HFFc6 (cell line): ENCODE results near the gene CHRDL1. TPM values are rescaled to one million over a fixed set of nuclear protein-coding genes. Genes with fewer than 3 reads are reported as not detected.
"Not testable (repeated sequence)": the region's sequence is repeated elsewhere in the genome, so short reads cannot be mapped to it uniquely, and the experiment has no call there.

Source experiments
- DNase-seq: peaks from one replicate; pipeline ENCODE4 v3.0.0-alpha.2; 2018
- H3K27ac Mint-ChIP-seq: 2 replicates; pipeline ENCODE4 v1.8.0; 2020; ENCODE audit warnings: mild to moderate bottlenecking, mixed read lengths
- H3K27me3 Mint-ChIP-seq: 2 replicates; pipeline ENCODE4 v1.8.0; 2021; ENCODE audit warnings: mild to moderate bottlenecking, moderate library complexity, mixed read lengths; ENCODE audit not compliant: insufficient read depth
- H3K36me3 Mint-ChIP-seq: 2 replicates; pipeline ENCODE4 v1.8.0; 2021; ENCODE audit warnings: low read depth, mixed read lengths
- H3K4me1 Mint-ChIP-seq: 2 replicates; pipeline ENCODE4 v1.8.0; 2020; ENCODE audit warnings: low read depth, mixed read lengths
- H3K4me3 Mint-ChIP-seq: 2 replicates; pipeline ENCODE4 v1.8.0; 2020; ENCODE audit warnings: mild to moderate bottlenecking, moderate library complexity, mixed read lengths
- H3K9me3 Mint-ChIP-seq: 2 replicates; pipeline ENCODE4 v1.8.0; 2020; ENCODE audit warnings: mild to moderate bottlenecking, mixed read lengths
- total RNA-seq, 6 experiments: library from RNA; stranded (reverse); fragmentation: NEBNext Ultra II Directional; extraction: Animal tissue kit (Norgen Biotek cat#: 25700); gene quantifications; 2 replicates in 1 of 6; 3 replicates in 5 of 6; pipeline ENCODE4 v1.2.3, GENCODE V29; 2021
- TF ChIP-seq, protein P1 (sequence below): fragments of 200-600 bp; sonication (generic); IDR thresholded peaks from 2 replicates; pipeline ENCODE4 v1.5.0; 2021; ENCODE audit warnings: antibody characterized with exemption, mild to moderate bottlenecking

The CHRDL1 gene
- total RNA-seq, 6 experiments from 2014 or later: 0.47 to 3.0 (median 2.3) TPM

DNA sequence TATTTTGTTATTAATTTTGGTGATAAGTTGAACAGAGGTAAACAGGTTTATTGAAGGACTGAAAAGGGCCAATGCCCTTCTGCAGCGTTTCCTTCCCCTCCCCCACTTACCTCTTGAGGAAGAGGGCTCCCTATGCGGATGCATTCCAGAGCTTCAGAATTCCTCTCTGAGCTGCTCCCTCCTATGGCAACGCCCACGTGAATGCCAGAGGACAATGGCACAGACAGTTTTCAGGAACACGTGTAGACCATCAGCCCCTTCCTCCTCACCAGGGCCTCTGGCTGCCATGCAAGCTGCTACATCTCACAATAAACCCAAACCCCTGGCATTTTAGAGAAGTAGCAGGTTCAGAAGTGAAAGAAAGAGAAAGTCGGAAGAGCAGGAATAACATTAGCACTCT lies 127.9 kb downstream of the CHRDL1 start:
- no peaks in the 10 kb centered on the region for H3K36me3 Mint-ChIP-seq
- TF ChIP-seq, protein P1, sequence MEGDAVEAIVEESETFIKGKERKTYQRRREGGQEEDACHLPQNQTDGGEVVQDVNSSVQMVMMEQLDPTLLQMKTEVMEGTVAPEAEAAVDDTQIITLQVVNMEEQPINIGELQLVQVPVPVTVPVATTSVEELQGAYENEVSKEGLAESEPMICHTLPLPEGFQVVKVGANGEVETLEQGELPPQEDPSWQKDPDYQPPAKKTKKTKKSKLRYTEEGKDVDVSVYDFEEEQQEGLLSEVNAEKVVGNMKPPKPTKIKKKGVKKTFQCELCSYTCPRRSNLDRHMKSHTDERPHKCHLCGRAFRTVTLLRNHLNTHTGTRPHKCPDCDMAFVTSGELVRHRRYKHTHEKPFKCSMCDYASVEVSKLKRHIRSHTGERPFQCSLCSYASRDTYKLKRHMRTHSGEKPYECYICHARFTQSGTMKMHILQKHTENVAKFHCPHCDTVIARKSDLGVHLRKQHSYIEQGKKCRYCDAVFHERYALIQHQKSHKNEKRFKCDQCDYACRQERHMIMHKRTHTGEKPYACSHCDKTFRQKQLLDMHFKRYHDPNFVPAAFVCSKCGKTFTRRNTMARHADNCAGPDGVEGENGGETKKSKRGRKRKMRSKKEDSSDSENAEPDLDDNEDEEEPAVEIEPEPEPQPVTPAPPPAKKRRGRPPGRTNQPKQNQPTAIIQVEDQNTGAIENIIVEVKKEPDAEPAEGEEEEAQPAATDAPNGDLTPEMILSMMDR: no peak
- DNase-seq: no peak
- H3K9me3 Mint-ChIP-seq: no peaks in the 10 kb centered on the region
- H3K4me1 Mint-ChIP-seq: no peaks in the 10 kb centered on the region; the same call in 1 of the 2 replicates
- no peak overlapping the region for H3K27ac Mint-ChIP-seq
- H3K27me3 Mint-ChIP-seq: peaks cover 3% of the 10 kb centered on the region; the same call in 1 of the 2 replicates
- H3K4me3 Mint-ChIP-seq: no peak overlapping the region

DNA sequence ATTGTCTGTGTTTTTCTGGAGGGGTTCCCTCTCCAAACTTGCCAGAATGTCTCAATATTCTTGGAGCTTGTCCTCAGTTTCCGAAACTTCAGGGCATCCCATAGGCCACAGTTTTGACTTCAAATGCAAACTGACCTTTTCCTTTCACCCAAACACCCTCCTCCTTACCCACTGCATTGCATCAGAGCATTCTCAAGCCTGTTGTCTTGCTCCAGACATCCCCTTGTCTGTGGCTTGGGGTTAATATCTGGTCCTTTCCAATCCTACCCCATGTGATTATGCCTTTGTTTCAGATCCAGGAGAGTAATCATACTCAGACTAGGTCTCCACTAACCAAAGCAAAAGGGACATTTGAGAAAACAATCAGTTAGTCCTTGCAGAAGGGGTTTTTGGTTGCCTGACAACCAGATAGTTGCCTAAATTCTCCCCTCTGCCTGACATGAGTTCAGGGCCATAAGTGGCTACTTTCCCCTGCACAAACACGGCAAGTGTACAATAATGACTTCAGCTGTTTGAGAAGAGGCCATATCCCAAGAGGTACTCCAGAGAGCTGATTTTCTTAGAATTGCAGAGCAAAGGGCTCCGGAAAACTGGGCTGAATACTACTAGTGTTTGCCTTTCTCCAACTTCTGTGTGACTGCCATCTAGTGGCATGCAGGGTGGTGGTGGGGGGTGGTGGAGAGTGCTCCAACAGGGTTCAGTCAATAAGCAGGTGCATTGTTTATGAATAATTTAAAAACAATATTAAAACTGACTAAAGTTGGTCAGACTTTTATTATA lies 130.2 kb downstream of the CHRDL1 start:
- TF ChIP-seq, protein P1: peak; percentile 76
- no peaks in the 10 kb centered on the region for H3K9me3 Mint-ChIP-seq
- H3K36me3 Mint-ChIP-seq: no peaks in the 10 kb centered on the region
- no peaks in the 10 kb centered on the region for H3K4me1 Mint-ChIP-seq
- no peak overlapping the region for H3K27ac Mint-ChIP-seq
- DNase-seq: peak; percentile 29
- H3K27me3 Mint-ChIP-seq: peaks cover 3% of the 10 kb centered on the region; the same call in 1 of the 2 replicates
- H3K4me3 Mint-ChIP-seq: no peak overlapping the region

DNA sequence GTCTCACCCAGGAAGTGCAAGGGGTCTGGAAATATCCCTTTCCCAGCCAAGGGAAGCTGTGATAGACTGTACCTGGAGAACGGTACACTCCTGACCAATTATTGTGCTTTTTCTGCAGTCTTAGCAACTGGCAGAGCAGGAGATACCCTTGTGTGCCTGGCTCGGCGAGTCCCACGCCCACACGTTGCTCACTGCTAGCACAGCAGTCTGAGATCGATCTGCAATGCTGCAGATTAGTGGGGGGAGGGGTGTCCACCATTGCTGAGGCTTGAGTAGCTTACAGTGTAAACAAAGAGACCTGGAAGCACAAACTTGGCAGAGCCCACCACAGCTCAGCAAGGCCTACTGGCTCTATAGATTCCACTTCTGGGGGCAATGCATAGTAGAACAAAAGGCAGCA lies 138.5 kb downstream of the CHRDL1 start:
- TF ChIP-seq, protein P1: no peak
- Mint-ChIP-seq H3K4me1 (no peaks in the 10 kb centered on the region), H3K36me3 (no peaks in the 10 kb centered on the region), H3K27me3 (no peaks in the 10 kb centered on the region), H3K27ac (no peak overlapping the region), H3K9me3 (no peaks in the 10 kb centered on the region), H3K4me3 (no peak overlapping the region)
- no peak for DNase-seq

DNA sequence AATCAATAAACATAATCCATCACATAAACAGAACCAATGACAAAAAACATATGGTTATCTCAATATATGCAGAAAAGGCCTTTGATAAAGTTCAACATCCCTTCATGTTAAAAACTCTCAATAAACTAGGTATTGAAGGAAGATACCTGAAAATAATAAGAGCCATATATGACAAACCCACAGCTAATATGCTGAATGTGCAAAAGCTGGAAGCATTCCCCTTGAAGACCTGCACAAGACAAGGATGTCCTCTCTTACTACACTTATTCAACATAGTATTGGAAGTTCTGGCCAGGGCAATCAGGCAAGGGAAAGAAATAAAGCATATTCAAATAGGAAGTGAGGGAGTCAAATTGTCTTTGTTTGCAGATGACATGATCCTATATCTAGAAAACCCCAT lies 141.3 kb downstream of the CHRDL1 start:
- H3K4me1 Mint-ChIP-seq, H3K27me3 Mint-ChIP-seq, H3K36me3 Mint-ChIP-seq: not testable (repeated sequence)

DNA sequence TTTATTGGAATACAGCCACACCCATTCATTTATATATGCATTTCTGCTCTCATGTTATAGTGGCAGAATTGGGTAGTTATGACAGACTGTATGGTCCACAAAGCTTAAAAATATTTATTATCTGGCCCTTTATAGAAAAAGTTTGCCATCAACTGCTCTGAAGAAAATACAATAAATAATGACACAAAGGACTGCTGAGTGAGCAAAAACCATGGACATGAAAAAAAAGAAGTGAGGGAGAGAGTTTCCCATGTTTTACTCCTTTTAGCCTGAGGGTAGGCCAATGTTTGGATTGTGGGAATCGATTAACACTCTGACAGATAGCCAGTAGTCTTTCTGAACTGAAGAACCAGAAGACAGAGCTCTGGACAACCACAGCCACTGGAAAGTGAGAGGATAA lies 149.2 kb downstream of the CHRDL1 start:
- Mint-ChIP-seq H3K27ac (no peak overlapping the region), H3K9me3 (no peaks in the 10 kb centered on the region), H3K36me3 (no peaks in the 10 kb centered on the region), H3K4me3 (no peak overlapping the region), H3K27me3 (peaks cover 3% of the 10 kb centered on the region), H3K4me1 (no peaks in the 10 kb centered on the region)
- TF ChIP-seq, protein P1: no peak
- DNase-seq: no peak

More for the DNA sequence above, 141.3 kb downstream of the CHRDL1 start:
- not testable (repeated sequence) for H3K4me3 Mint-ChIP-seq, H3K27ac Mint-ChIP-seq, H3K9me3 Mint-ChIP-seq, DNase-seq
